Right lobe of liver (tissue), 6 donors: Measurements from ENCODE around the gene SLC22A4. TPM values are rescaled to one million over a fixed set of nuclear protein-coding genes. Genes with fewer than 3 reads are reported as not detected.
A peak's percentile ranks its signal among the peaks of the same experiment; 100 is the strongest.

Source experiments
- ATAC-seq, 4 donors: fragments of 200-7000 bp; cut with Tn5 transposase; one replicate each; pipeline ENCODE4 v1.9.1; 2020; ENCODE audit warnings: mild to moderate bottlenecking in 4 of 4, moderate library complexity in 4 of 4
- DNase-seq, 3 donors: peaks; one replicate each; pipeline ENCODE4 v3.0.0-alpha.2; 2020
- H3K27ac ChIP-seq, 3 donors: fragments of 200-600 bp; one replicate each; pipeline ENCODE4 v1.8.0; 2022
- H3K27me3 ChIP-seq, 2 donors: fragments of 200-600 bp; one replicate each; pipeline ENCODE4 v1.8.0; 2022
- H3K36me3 ChIP-seq, 4 donors: fragments of 200-600 bp; sonication (generic) in 1 of 4; one replicate each; pipeline versions ENCODE4 v1.5.1 to v1.8.0; 2017 to 2022; ENCODE audit warnings: control low read depth in 1 of 4
- H3K4me1 ChIP-seq, 4 donors: fragments of 200-600 bp; sonication (generic) in 1 of 4; one replicate each; pipeline versions ENCODE4 v1.5.1 to v1.8.0; 2017 to 2022; ENCODE audit warnings: control low read depth in 1 of 4
- H3K4me3 ChIP-seq, 3 donors: fragments of 200-600 bp; one replicate each; pipeline ENCODE4 v1.8.0; 2022
- H3K9me3 ChIP-seq, 4 donors: fragments of 200-600 bp; sonication (generic) in 1 of 4; one replicate each; pipeline versions ENCODE4 v1.5.1 to v1.8.0; 2017 to 2022; ENCODE audit warnings: control low read depth in 1 of 4
- POLR2A ChIP-seq: fragments of 450-650 bp; IDR thresholded peaks from one replicate; pipeline ENCODE4 v1.6.1; 2017; ENCODE audit warnings: antibody characterized with exemption, mild to moderate bottlenecking
- WGBS: methylation state at CpG from one replicate; pipeline ENCODE4 v1.1.6; 2018; ENCODE audit warnings: low coverage, low lambda C conversion rate; ENCODE audit not compliant: insufficient coverage; ENCODE audit errors: missing lambda C conversion rate; 5-methylcytosine and 5-hydroxymethylcytosine counted together
- intact Hi-C, 2 donors: fragments of 100-400 bp; cut with DNase I; formaldehyde crosslinking; loops; one replicate each; pipeline versions ENCODE4 v1.11.2 to v1.14.1; 2022
- total RNA-seq, 6 experiments: library from RNA; depleted of rRNA in 2 of 6; stranded (reverse); fragments of >200 nt in 2 of 6; fragmentation: NEBNext Ultra II Directional in 3 of 6; extraction: Animal tissue kit (Norgen Biotek cat#: 25700) in 3 of 6; gene quantifications; one replicate each; pipeline versions ENCODE4 v1.1.0 to v1.2.4, GENCODE V29; 2016 to 2023
- TF ChIP-seq, protein P1 (sequence below), 4 donors: fragments of 200-600 bp in 3 of 4; fragments of 450-650 bp in 1 of 4; IDR thresholded peaks; one replicate each; pipeline versions ENCODE4 v1.5.1 to v1.8.0; 2016 to 2022; ENCODE audit warnings: antibody characterized with exemption in 4 of 4, mild to moderate bottlenecking in 2 of 4
- donor health status: DM: no; HTN: yes; CAD: no.
- donor health status: DM: no; HTN: no; CAD: no.
- donor health status: DM: no; HTN: no; CAD: no.
- donor health status: DM: no; HTN: yes; CAD: no.
- donor health status: DM: no; HTN: yes; CAD: no.

Gene SLC22A4
- total RNA-seq, 6 experiments from 2014 or later: 0.31 to 0.59 (median 0.36) TPM

- DNase-seq (no peak), ATAC-seq (no peak)
- intact Hi-C loops: no loop called here
- Histone ChIP-seq H3K4me1 (no peaks in the 10 kb centered on the region), H3K4me3 (no peak overlapping the region), H3K27ac (no peak overlapping the region), H3K27me3 (no peaks in the 10 kb centered on the region), H3K9me3 (no peaks in the 10 kb centered on the region), H3K36me3 (peaks cover 0 to 6% (median 1%) of the 10 kb centered on the region in 4 donors)
- 70% methylated on average over 5 of the region's 5 CpGs for WGBS
- TF ChIP-seq, protein P1, sequence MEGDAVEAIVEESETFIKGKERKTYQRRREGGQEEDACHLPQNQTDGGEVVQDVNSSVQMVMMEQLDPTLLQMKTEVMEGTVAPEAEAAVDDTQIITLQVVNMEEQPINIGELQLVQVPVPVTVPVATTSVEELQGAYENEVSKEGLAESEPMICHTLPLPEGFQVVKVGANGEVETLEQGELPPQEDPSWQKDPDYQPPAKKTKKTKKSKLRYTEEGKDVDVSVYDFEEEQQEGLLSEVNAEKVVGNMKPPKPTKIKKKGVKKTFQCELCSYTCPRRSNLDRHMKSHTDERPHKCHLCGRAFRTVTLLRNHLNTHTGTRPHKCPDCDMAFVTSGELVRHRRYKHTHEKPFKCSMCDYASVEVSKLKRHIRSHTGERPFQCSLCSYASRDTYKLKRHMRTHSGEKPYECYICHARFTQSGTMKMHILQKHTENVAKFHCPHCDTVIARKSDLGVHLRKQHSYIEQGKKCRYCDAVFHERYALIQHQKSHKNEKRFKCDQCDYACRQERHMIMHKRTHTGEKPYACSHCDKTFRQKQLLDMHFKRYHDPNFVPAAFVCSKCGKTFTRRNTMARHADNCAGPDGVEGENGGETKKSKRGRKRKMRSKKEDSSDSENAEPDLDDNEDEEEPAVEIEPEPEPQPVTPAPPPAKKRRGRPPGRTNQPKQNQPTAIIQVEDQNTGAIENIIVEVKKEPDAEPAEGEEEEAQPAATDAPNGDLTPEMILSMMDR (IDR thresholded peaks at IDR 0.05): no peak
- no peak for TF ChIP-seq POLR2A
Measured at GRCh38 chr5:132344775-132345514, 50.8 kb downstream of the SLC22A4 start.

DNA sequence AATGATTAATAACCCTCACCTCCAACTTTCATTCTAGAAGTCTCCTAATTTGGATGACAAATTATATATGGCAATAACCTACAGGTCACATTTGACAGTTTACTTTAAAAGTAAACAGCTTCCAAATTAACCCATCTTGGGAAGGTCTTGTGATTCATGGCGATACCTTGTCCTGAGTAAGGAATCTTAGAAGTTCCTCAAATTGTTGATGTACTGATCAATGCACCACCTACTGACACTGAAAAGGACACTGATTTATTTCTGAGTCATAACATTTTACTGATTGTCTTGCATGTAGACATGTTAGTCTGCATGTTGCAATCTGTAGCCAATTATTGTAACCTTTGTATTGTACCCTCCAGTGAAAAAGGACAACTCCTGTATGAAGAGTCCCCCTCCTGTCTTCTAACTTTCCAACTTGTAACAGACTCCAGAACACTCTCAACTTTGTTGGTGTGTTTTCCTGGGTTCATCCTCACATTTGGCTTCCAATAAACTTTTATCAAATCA is 59.3 kb downstream of the SLC22A4 start:
- Histone ChIP-seq H3K36me3 (peaks cover 0 to 6% (median 1%) of the 10 kb centered on the region in 4 donors), H3K9me3 (no peaks in the 10 kb centered on the region), H3K27me3 (no peaks in the 10 kb centered on the region), H3K4me3 (no peak overlapping the region), H3K27ac (no peak overlapping the region), H3K4me1 (peaks cover 0 to 19% (median 0%) of the 10 kb centered on the region in 4 donors)
- intact Hi-C loops: no loop called here
- TF ChIP-seq, protein P1 (IDR thresholded peaks at IDR 0.05): no peak
- no peak for TF ChIP-seq POLR2A
- DNase-seq (no peak), ATAC-seq (peak in 3 of 4 donors; percentile 35 to 71 (median 65))
- WGBS: 100% methylated on average over 1 of the region's 1 CpG

GRCh38 chr5:132354381-132355139 is 60.4 kb downstream of the SLC22A4 start:
- intact Hi-C loops: no loop called here
- Histone ChIP-seq H3K36me3 (peaks cover 0 to under 1% (median 0%) of the 10 kb centered on the region in 4 donors), H3K9me3 (no peaks in the 10 kb centered on the region), H3K4me1 (peaks cover 0 to 19% (median 0%) of the 10 kb centered on the region in 4 donors), H3K27me3 (no peaks in the 10 kb centered on the region), H3K27ac (no peak overlapping the region), H3K4me3 (no peak overlapping the region)
- 62% methylated on average over 1 of the region's 1 CpG for WGBS
- TF ChIP-seq, protein P1 (IDR thresholded peaks at IDR 0.05): no peak
- no peak for TF ChIP-seq POLR2A
- DNase-seq (no peak), ATAC-seq (peak in 3 of 4 donors; percentile 41 to 70 (median 59))

DNA sequence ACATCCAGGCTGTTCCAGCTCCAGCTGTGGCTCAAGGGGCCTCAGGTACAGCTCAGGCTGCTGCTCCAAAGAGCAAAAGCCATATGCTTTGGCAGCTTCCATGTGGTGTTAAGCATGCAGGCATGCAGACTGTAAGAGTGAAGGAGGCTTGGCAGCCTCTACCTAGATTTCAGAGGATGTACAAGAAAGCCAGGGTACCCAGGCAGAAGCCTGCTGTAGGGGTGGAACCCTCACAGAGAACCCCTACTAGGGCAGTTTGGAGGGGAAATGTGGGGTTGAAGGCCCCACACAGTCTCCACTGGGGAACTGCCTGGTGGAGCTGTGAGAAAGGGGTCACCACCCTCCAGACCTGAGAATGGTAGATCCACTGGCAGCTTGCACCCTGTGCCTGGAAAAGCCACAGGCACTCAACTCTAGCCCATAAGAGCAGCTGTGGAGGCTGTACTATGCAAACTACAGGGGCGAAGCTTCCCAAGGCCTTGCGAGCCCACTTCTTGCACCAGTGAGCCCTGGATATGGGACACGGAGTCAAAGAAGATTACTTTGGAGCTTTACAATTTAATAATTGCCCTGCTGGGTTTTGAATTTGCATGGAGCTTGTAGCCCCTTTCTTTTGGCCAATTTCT is 61.1 kb downstream of the SLC22A4 start:
- TF ChIP-seq POLR2A: no peak
- TF ChIP-seq, protein P1 (IDR thresholded peaks at IDR 0.05): no peak
- no peaks in the 10 kb centered on the region for H3K9me3 ChIP-seq
- intact Hi-C loops: no loop called here
- peaks cover 0 to 19% (median 0%) of the 10 kb centered on the region in 4 donors for H3K4me1 ChIP-seq
- H3K27ac ChIP-seq: no peak overlapping the region
- ATAC-seq (peak in 1 of 4 donors; percentile 9), DNase-seq (no peak)
- no peaks in the 10 kb centered on the region for H3K27me3 ChIP-seq
- H3K36me3 ChIP-seq: peaks cover 0 to 4% (median 0%) of the 10 kb centered on the region in 4 donors
- no CpG with 5 or more reads among the region's 3 CpGs for WGBS
- H3K4me3 ChIP-seq: no peak overlapping the region
